Astrocyte (in vitro differentiated cells and primary cell): Measurements from ENCODE around the gene FH. TPM values are rescaled to one million over a fixed set of nuclear protein-coding genes. Genes with fewer than 3 reads are reported as not detected.

Experiments used
- DNase-seq: peaks from one replicate; pipeline ENCODE4 v3.0.0-alpha.2; 2010; ENCODE audit warnings: low read depth
- FAIRE-seq: peaks from 2 replicates; lab custom pipeline; 2011; peaks lifted over from hg19 to GRCh38; lab: Jason Lieb, UNC
- H2AFZ ChIP-seq: 2 replicates; pipeline ENCODE4 v1.6.0; 2012; ENCODE audit warnings: low read depth, low read length, inconsistent platforms
- H3K27ac ChIP-seq: 2 replicates; pipeline ENCODE4 v1.5.1; 2011; ENCODE audit warnings: low read depth, low read length, inconsistent platforms
- H3K27me3 ChIP-seq: 2 replicates; pipeline ENCODE4 v1.6.0; 2011; ENCODE audit warnings: low read length, inconsistent platforms; ENCODE audit not compliant: insufficient read depth
- H3K36me3 ChIP-seq: 2 replicates; pipeline ENCODE4 v1.5.1; 2011; ENCODE audit warnings: low read length, inconsistent platforms; ENCODE audit not compliant: insufficient read depth
- H3K4me1 ChIP-seq: 2 replicates; pipeline ENCODE4 v1.5.1; 2011; ENCODE audit warnings: low read length, inconsistent platforms; ENCODE audit not compliant: insufficient read depth
- H3K4me2 ChIP-seq: 2 replicates; pipeline ENCODE4 v1.6.0; 2012; ENCODE audit warnings: low read length, inconsistent platforms
- H3K4me3 ChIP-seq: 2 replicates; pipeline ENCODE4 v1.5.1; 2011; ENCODE audit warnings: low read depth, mild to moderate bottlenecking, low read length, inconsistent platforms; ENCODE audit not compliant: insufficient read depth
- H3K79me2 ChIP-seq: 2 replicates; pipeline ENCODE4 v1.6.0; 2012; ENCODE audit warnings: mild to moderate bottlenecking, low read length, inconsistent platforms; ENCODE audit not compliant: insufficient read depth
- H3K9ac ChIP-seq: 2 replicates; pipeline ENCODE4 v1.6.0; 2012; ENCODE audit warnings: mild to moderate bottlenecking, low read length, inconsistent platforms
- H3K9me3 ChIP-seq: 2 replicates; pipeline ENCODE4 v1.5.1; 2012; ENCODE audit warnings: low read depth, mild to moderate bottlenecking, low read length, inconsistent platforms; ENCODE audit not compliant: insufficient read depth
- H4K20me1 ChIP-seq: 2 replicates; pipeline ENCODE4 v1.6.0; 2012; ENCODE audit warnings: low read length, inconsistent platforms; ENCODE audit not compliant: insufficient read depth
- H3K27ac Mint-ChIP-seq: one replicate; pipeline ENCODE4 v1.8.0; 2021; ENCODE audit warnings: mild to moderate bottlenecking, mixed read lengths; ENCODE audit not compliant: unreplicated experiment
- H3K27me3 Mint-ChIP-seq: one replicate; pipeline ENCODE4 v1.8.0; 2021; ENCODE audit warnings: low read depth, mixed read lengths; ENCODE audit not compliant: unreplicated experiment
- H3K36me3 Mint-ChIP-seq: one replicate; pipeline ENCODE4 v1.8.0; 2021; ENCODE audit warnings: low read depth, mixed read lengths; ENCODE audit not compliant: unreplicated experiment
- H3K4me1 Mint-ChIP-seq: one replicate; pipeline ENCODE4 v1.8.0; 2021; ENCODE audit warnings: low read depth, mixed read lengths; ENCODE audit not compliant: unreplicated experiment
- H3K4me3 Mint-ChIP-seq: one replicate; pipeline ENCODE4 v1.8.0; 2021; ENCODE audit warnings: mild to moderate bottlenecking, moderate library complexity, mixed read lengths; ENCODE audit not compliant: unreplicated experiment
- H3K9me3 Mint-ChIP-seq: one replicate; pipeline ENCODE4 v1.8.0; 2021; ENCODE audit warnings: mild to moderate bottlenecking, mixed read lengths; ENCODE audit not compliant: unreplicated experiment
- CTCF ChIP-seq: IDR thresholded peaks from 2 replicates; pipeline ENCODE4 v1.5.1; 2011; ENCODE audit warnings: low read depth, mild to moderate bottlenecking, inconsistent platforms, low read length, moderate library complexity; ENCODE audit not compliant: insufficient read depth
- EZH2 ChIP-seq: IDR thresholded peaks from 2 replicates; pipeline ENCODE4 v1.6.1; 2012; ENCODE audit warnings: mild to moderate bottlenecking, low read length, inconsistent platforms; ENCODE audit not compliant: insufficient read depth
- total RNA-seq: library from RNA; stranded (reverse); gene quantifications from 2 replicates; pipeline ENCODE4 v1.2.1, GENCODE V29; 2021

Gene FH
- total RNA-seq, 1 donor from 2014 or later, result 49.4 TPM

GRCh38 chr1:241560146-241560848 lies 40.7 kb upstream of the FH start:
- FAIRE-seq (no peak), DNase-seq (peak; percentile 1)
- Mint-ChIP-seq H3K4me3 (no peak overlapping the region), H3K27me3 (peaks cover 2% of the 10 kb centered on the region), H3K27ac (no peak overlapping the region), H3K36me3 (no peaks in the 10 kb centered on the region), H3K9me3 (no peaks in the 10 kb centered on the region), H3K4me1 (peaks cover 8% of the 10 kb centered on the region)
- H3K9me3 ChIP-seq, result no peaks in the 10 kb centered on the region
- no peaks in the 10 kb centered on the region for H3K4me1 ChIP-seq
- no peak overlapping the region for H3K9ac ChIP-seq
- no peak overlapping the region for H3K4me2 ChIP-seq
- TF ChIP-seq CTCF (no peak), EZH2 (no peak)
- no peak overlapping the region for H3K4me3 ChIP-seq
- no peak overlapping the region for H2AFZ ChIP-seq
- H3K27me3 ChIP-seq, result no peaks in the 10 kb centered on the region
- no peaks in the 10 kb centered on the region for H3K36me3 ChIP-seq
- H3K79me2 ChIP-seq, result no peaks in the 10 kb centered on the region
- no peaks in the 10 kb centered on the region for H4K20me1 ChIP-seq
- no peak overlapping the region for H3K27ac ChIP-seq

GRCh38 chr1:241557551-241558193 lies 38.1 kb upstream of the FH start:
- H3K36me3 Mint-ChIP-seq, result no peaks in the 10 kb centered on the region
- no peaks in the 10 kb centered on the region for H3K27me3 ChIP-seq
- H3K27ac Mint-ChIP-seq, result no peak overlapping the region
- H3K36me3 ChIP-seq, result no peaks in the 10 kb centered on the region
- peaks cover 2% of the 10 kb centered on the region for H3K27me3 Mint-ChIP-seq
- H2AFZ ChIP-seq, result no peak overlapping the region
- H3K27ac ChIP-seq, result no peak overlapping the region
- H3K4me2 ChIP-seq, result no peak overlapping the region
- FAIRE-seq, result no peak
- H3K4me1 Mint-ChIP-seq, result peaks cover 8% of the 10 kb centered on the region
- H3K9me3 ChIP-seq, result no peaks in the 10 kb centered on the region
- no peaks in the 10 kb centered on the region for H3K9me3 Mint-ChIP-seq
- no peak overlapping the region for H3K4me3 Mint-ChIP-seq
- no peaks in the 10 kb centered on the region for H3K4me1 ChIP-seq
- TF ChIP-seq CTCF, result no peak
- TF ChIP-seq EZH2, result no peak
- no peak overlapping the region for H3K4me3 ChIP-seq
- DNase-seq, result no peak
- H3K9ac ChIP-seq, result no peak overlapping the region
- no peaks in the 10 kb centered on the region for H3K79me2 ChIP-seq
- H4K20me1 ChIP-seq, result no peaks in the 10 kb centered on the region

- no peaks in the 10 kb centered on the region for H3K36me3 Mint-ChIP-seq
- no peak overlapping the region for H3K9ac ChIP-seq
- H3K4me3 ChIP-seq, result no peak overlapping the region
- no peaks in the 10 kb centered on the region for H3K27me3 ChIP-seq
- H4K20me1 ChIP-seq, result no peaks in the 10 kb centered on the region
- no peak for TF ChIP-seq EZH2
- no peaks in the 10 kb centered on the region for H3K36me3 ChIP-seq
- no peak overlapping the region for H3K4me3 Mint-ChIP-seq
- FAIRE-seq (no peak), DNase-seq (no peak)
- no peaks in the 10 kb centered on the region for H3K9me3 ChIP-seq
- H2AFZ ChIP-seq, result no peak overlapping the region
- no peak overlapping the region for H3K27ac ChIP-seq
- no peak overlapping the region for H3K27ac Mint-ChIP-seq
- H3K4me1 ChIP-seq, result no peaks in the 10 kb centered on the region
- no peaks in the 10 kb centered on the region for H3K79me2 ChIP-seq
- no peak overlapping the region for H3K4me2 ChIP-seq
- no peaks in the 10 kb centered on the region for H3K9me3 Mint-ChIP-seq
- H3K4me1 Mint-ChIP-seq, result peaks cover 8% of the 10 kb centered on the region
- H3K27me3 Mint-ChIP-seq, result peaks cover 2% of the 10 kb centered on the region
Observed at GRCh38 chr1:241557031-241557430, 37.5 kb upstream of the FH start.
